AG09309 (cell line): ENCODE data around the gene SDHC.

Experiments
- DNase-seq: peaks from one replicate; pipeline ENCODE4 v3.0.0-alpha.2; 2010; ENCODE audit warnings: low read depth
- H3K4me3 ChIP-seq: 2 replicates; pipeline ENCODE4 v1.5.1; 2011; ENCODE audit warnings: mild to moderate bottlenecking, low read depth, low read length, moderate library complexity; ENCODE audit not compliant: control insufficient read depth
- TF ChIP-seq, protein P1 (sequence below): IDR thresholded peaks from 2 replicates; pipeline ENCODE4 v1.5.1; 2011; ENCODE audit warnings: mild to moderate bottlenecking, low read depth, low read length, inconsistent platforms; ENCODE audit not compliant: insufficient read depth, control insufficient read depth; ENCODE audit errors: missing control alignments

SDHC gene

GRCh38 chr1:161314201-161314981, at the start of gene SDHC:
Gene SDHC, plus strand, starts transcription at chr1:161314381. Its CDS starts 25 bp downstream, at chr1:161314406.
- H3K4me3 ChIP-seq, result peak within 1 kb of the TSS; percentile 99
- TF ChIP-seq, protein P1, sequence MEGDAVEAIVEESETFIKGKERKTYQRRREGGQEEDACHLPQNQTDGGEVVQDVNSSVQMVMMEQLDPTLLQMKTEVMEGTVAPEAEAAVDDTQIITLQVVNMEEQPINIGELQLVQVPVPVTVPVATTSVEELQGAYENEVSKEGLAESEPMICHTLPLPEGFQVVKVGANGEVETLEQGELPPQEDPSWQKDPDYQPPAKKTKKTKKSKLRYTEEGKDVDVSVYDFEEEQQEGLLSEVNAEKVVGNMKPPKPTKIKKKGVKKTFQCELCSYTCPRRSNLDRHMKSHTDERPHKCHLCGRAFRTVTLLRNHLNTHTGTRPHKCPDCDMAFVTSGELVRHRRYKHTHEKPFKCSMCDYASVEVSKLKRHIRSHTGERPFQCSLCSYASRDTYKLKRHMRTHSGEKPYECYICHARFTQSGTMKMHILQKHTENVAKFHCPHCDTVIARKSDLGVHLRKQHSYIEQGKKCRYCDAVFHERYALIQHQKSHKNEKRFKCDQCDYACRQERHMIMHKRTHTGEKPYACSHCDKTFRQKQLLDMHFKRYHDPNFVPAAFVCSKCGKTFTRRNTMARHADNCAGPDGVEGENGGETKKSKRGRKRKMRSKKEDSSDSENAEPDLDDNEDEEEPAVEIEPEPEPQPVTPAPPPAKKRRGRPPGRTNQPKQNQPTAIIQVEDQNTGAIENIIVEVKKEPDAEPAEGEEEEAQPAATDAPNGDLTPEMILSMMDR, result peak; percentile 61
- peak; percentile 65 for DNase-seq

- no peak for DNase-seq
- TF ChIP-seq, protein P1, result no peak
- no peak overlapping the region for H3K4me3 ChIP-seq
These were observed 48.9 kb upstream of the SDHC start for GRCh38 chr1:161265305-161265704.

DNA sequence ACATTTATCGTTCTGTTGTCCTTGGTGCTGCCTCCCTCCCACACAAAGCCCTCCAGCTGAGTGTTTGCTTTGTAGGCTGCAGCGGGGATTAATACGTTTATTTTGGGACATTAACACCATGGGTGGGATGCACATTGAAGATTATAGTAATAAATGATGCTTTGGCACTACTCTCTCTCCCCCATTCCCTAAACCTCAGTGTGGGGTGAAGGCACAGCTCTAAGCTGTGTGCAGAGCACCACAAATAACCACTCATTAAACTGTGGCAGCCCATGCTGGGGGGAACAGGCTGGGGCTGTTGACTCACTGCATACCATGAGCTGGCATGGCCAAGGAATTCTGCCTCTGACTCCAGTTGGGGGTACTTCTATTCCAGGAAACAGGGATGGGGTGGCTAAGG, 48.0 kb upstream of the SDHC start:
- DNase-seq, result no peak
- H3K4me3 ChIP-seq, result no peak overlapping the region
- TF ChIP-seq, protein P1, result no peak

- DNase-seq, result no peak
- H3K4me3 ChIP-seq, result no peak overlapping the region
- TF ChIP-seq, protein P1, result no peak
These were observed 47.3 kb upstream of the SDHC start for GRCh38 chr1:161266836-161267235.

DNA sequence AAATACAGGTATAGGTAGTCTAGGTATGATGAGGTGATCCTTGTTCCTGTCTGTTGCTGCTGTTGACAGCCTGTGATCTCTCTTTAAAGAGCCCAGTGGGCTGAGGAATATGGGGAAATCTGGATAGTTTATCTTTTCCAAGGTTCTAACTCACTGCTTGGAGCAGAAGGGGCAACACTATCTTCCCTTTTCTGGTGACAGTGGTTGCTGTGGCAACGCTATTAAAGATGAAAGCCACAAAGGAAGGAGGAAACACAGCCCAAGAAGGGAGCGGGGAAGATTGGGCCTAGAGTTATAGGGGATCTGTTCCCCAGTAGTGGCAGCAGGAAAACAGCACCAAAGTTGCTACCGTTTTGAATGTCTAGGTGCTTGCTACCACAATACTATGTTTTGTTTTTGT, 46.9 kb upstream of the SDHC start:
- DNase-seq, result no peak
- TF ChIP-seq, protein P1, result no peak
- H3K4me3 ChIP-seq, result no peak overlapping the region

DNA sequence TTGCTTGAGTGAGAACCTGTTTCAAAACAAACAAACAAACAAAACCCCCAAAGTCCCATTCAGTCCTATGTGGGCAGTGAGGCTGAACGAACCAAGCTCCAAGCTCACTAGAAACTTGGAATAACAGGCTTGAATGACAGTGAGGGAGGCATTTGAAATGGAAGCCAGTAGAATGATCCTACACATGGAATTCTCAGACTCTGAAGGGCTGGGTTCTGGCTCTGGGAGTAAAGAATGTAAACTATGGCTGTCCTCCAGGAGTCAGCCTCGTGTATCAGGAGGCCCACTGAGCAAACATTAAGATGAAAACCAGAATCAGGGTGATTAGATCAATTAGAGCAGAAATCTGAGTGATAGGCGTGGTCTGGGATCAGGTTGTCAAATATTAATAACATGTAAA, 40.8 kb upstream of the SDHC start:
- H3K4me3 ChIP-seq, result no peak overlapping the region
- TF ChIP-seq, protein P1, result no peak
- no peak for DNase-seq
